GM18517 (cell line): Measurements from ENCODE around the gene LMX1B.

Experiments used
- ATAC-seq: cut with Tn5 transposase; IDR thresholded peaks from one replicate; pipeline ENCODE4 v1.9.1; 2021; ENCODE audit warnings: mild to moderate bottlenecking, moderate library complexity; ENCODE audit not compliant: unreplicated experiment

The LMX1B gene

GRCh38 chr9:126693428-126693944 lies 79.8 kb downstream of the LMX1B start:
- ATAC-seq: no peak

DNA sequence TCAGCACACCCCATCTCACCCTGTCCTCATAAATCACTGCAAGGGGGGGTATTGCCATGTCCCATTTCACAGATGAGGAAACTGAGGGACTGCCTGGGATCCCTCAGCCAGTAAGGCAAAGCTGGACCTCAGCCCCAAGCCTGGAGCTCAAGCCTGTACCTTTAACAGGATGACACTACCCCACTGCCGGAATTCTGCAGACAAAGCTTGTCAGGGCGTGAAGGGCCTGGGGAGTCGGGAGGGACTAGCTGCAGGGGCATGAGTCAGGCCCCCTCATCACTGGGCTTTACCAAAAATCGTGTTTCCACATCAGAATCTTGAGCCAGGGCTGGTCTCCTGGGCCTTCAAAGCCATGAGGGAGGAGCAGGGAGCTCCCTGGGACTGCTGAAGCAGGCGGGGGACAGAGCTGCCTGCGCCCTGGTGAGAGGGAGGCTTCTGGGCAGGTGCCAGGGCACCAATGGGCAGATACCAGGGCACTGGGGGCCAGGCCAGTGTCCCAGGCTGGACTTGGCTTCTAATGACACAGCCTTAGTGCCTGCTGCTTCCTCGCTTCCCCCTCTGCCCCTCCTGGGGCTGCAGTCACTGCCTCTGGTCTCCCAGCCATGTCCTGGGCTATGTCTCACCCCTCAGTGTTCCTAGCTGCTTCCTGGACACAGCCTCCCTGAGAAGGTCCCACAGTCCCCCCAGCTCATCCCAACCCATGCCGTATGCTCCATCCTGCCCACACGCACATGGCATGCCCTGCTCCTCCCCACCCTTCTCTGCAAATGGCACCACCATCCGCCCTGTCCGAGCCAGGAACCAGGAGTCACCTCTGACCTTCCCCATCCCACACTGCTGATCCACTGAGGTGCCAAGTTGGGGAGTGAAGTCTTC lies 80.7 kb downstream of the LMX1B start:
- ATAC-seq: no peak

GRCh38 chr9:126695186-126695585 lies 81.5 kb downstream of the LMX1B start:
- no peak for ATAC-seq

- no peak for ATAC-seq
These were observed 82.1 kb downstream of the LMX1B start for GRCh38 chr9:126695701-126696400.

DNA sequence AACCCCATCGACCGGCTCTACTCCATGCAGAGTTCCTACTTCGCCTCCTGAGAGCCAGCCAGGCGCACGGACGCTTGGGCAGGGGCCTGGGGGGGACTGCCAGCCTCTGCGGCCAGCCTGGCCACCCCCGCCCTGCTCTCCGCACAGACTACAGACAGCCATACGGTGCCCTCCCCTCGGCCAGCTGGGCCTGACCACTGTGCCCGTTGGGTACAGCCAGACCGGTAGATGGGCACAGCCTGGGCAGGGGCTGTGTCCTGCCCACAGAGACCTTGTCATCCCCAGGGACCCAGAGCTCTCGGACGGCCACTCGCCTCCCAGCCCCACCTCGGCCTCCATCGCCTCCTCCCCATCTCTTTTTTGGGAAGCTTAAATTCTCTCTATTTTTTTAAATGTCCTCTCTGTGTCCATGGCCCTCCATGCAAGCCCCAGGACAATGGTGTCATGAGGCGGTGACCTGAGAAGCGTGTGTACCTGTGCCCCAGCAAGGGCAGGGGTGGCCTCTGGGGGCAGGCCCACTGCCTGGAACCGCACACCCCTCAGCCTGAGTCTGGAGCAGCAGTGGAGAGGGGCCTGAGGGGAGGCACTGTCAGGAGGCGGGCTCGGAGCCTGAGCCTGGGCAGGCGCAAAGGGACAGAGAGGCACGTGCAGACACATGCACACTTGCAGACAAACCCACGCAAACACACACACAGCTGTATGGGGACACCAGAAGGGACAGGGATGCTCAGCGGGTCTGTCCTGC lies 82.8 kb downstream of the LMX1B start:
- no peak for ATAC-seq

GRCh38 chr9:126697330-126697729 lies 83.6 kb downstream of the LMX1B start:
- no peak for ATAC-seq

DNA sequence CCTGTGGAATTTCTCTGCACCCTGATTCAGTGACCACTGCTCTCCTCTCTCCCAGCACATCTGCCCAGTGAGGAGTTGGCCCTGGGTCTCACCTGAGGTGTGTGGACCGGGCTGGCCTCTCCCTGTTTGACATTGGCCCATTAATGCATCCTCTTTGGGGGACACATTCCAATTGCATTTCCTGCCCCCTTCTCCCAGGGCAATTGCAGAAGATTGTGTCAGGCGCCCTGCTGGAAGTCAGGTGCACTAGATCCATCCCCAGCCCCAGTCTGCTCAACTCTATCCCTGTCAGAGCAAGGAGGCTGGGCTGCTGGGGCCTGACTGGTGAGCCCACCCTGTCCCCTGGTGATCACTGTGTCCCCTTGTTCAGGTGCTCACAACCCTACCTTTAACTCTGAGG lies 84.5 kb downstream of the LMX1B start:
- ATAC-seq: no peak

DNA sequence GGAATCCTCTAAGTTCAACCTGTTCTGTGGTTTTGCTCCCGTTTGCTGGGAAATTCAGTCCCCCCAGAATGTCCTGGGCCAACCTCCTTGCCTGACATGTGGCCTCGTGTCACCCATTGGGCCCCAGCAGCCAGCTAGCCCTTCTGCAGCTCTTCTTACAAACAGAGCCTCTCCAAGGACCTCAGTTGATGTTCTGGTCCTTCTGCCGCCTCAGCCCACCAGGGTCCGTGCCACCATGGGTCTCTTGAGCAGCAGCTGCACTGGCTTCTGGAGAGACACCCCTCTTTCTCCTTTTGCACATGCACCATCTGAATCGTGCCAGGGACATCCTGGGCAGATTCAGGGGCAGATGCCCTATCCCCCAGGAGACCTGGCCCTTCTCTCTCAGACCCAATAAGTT lies 85.0 kb downstream of the LMX1B start:
- ATAC-seq: no peak

- no peak for ATAC-seq
These were observed 85.7 kb downstream of the LMX1B start for GRCh38 chr9:126699401-126699881.

- no peak for ATAC-seq
These were observed 86.6 kb downstream of the LMX1B start for GRCh38 chr9:126700296-126700695.

GRCh38 chr9:126700903-126701812 lies 87.4 kb downstream of the LMX1B start:
- no peak for ATAC-seq

DNA sequence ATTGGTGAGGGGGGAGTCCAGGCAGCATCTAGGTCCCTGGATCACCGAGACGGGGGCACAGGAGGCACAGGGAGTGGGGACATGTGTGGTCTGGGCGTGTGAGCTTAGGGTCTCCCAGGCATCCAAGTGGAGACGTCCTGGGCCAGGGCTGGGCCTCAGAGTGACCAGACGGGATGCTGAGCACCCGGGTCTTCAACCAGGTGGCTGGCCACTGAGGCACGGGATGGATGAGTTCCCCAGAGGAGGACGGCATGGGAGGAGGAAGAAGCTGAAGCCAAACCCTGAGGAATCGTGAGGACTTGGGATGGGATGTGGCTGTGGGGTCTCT lies 88.0 kb downstream of the LMX1B start:
- ATAC-seq: no peak

DNA sequence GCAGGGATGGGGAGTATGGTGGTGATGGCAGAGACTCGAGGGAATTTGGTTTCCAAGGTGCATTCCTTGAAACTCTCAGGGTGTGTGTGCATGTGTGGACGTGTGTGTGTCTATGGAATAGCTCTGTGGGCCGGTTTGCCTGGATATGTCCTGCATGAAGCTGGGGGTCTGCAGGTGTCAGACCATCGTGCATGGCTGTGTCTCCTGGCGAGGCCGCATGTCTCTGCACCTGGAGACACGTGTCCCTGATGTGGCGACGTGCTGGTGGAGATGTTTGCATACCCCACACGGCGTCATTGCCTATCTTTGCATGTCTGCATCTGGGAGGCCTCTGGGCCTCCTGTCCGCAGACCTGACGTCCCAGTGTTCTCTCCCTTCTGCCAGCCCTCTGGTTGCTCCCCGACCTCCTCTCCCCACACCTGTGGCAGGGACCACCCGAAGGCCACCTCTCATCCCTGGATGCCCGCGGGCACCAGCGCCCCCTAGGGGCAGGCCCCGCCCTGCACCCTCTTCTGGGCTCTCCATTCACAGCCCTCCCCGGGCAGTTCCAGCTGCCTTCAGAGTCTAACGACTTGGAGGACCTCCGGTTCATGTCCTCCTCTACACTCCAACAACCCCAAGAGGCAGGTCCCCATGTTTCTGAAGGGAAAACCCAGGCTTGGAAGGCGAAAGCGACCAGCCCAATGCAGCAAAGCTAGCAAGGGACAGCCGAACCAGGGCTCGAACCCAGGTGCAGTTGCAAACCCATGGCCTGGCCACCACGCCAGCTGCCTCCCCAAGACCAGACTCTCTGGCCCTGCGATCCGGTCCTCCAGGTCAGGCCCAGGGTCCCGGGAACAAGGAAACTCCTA lies 88.6 kb downstream of the LMX1B start:
- no peak for ATAC-seq

- ATAC-seq: no peak
These were observed 89.5 kb downstream of the LMX1B start for GRCh38 chr9:126703002-126703865.

DNA sequence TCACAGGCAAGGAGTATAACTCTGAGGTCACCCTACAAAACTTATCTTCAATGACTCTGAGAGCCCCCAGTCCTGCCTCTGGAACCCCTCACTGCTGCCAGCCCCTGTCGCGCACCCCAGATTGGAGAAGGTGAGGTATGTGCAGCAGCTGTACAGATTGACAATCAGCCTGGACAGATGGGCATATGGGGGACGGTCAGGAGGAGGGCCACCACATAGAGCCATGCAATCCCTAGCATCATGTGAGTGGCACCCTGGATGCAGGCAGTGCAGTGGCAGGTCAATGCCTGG lies 90.1 kb downstream of the LMX1B start:
- no peak for ATAC-seq

DNA sequence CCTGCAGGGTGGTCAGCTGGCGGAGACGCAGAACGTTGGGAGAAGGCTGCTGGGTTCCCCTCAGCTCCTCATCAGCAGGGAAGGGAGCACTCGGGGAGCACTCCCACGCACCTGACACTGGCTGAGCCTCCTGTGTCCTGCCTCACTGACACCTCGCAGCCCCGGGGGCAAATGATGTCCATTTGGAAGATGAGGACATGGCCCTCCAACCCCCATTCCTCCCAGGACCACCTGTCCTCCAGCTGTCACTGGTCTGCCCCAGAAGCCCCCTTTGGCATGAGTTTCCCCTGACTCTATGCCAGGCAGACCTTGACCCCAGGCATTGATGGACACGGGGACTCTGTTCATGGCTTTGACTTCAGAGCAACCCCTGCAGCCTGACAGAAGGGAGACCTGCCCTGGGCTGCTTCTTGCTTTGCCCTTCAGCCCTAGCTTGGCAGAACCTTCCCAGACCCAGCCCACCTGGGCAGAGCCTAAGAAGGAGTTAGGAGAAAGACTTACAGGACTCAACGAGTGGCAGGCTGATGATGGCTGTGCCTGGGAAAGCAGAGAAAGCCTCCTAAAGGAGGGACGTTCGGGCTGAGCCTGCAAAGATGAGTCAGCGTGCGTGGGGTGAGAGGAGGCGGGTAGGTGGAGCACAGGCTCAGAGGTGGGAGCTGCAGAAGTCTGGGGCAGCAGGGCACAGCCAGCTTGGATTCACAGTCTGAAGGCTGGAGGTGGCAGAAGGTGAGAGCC lies 90.6 kb downstream of the LMX1B start:
- no peak for ATAC-seq

DNA sequence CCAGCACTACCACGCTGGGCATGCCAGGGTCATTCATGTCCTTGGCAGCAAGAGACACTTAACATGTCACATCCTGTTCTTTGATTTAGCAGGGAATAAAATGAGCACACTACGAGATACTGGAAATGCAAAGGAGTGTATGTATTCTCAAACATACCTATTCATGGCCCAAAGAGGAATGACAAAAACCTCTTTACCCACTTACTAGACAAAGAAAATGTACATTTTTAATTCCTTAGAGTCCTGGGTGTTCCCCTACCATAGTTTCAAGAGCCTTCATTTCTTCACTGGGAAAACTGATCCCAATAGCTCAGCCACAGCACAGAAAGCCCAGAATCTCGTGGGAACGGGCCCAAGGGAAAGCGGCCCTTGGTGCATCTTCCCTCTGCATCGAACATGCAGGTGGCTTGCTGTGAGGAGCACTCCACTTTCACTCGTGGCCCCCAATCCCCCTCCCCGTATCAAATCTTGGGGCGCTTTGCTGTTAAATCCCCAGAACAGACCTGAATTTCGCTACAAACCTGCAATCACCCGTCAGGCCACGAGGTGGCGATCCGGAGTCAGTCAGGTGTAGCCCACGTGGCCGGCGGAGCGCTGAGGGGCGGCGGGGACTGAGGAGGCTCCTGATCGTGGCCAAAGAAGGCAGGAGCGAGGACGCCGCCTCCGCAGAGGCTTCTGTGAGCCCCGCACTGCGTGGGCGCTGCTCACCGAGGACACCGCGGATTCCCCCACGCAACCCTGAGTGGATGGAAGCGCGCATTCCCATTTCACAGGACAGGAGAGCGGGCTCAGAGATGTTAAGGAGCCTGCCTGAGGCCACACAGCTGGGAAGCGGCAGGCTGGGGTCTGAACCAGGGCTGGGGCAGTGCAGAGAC lies 91.4 kb downstream of the LMX1B start:
- no peak for ATAC-seq
